Stimulated activated naive CD4-positive, alpha-beta T cell (primary cell): ENCODE measurements around the gene CNKSR1.
A peak's percentile ranks its signal among the peaks of the same experiment; 100 is the strongest.

Source experiments
- DNase-seq, 6 experiments: peaks; one replicate each; lab custom pipeline; 2025; lab: John Stamatoyannopoulos, UW

CNKSR1 gene

DNA sequence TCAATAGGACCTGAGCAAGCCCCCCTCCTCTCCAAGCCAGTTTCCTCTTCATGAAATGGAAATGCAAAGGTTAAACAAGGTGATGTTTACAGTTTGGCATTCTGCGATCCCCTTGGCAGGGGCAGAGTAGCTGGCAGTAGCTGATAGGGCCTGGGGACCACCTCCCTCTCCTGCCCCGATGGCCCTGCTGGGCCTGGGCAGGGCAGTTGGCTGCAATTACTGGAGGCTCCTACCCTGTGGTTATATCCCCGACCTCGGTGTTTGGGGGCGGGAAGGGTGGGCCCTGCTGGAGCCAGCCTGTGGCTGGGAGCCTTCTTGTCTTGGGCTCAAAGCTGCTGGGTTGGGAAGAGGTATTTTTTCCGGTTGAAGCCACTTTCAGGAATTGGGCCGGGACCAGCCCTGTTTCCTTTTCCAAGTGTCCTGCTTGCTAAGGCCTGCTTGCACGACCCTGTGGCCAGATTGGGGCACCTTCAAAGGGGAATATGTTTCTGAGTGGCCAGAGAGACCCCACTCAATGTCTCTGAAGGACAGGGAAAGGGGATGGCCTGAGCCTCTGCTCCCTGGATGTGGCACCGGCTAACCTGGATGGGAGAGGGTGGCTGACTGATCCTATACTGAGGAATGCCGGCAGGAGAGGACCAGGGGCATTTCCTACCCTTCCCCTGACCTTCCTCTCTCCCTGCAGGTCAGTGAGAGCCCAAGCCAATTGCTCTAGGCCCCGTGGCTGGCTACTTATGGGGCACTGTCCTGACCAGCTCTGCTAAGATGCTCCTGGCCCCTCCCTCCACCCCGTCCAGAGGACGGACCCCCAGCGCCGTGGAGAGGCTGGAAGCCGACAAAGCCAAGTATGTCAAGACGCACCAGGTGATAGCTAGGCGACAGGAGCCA, 16.5 kb upstream of the CNKSR1 start:
- DNase-seq: no peak

DNA sequence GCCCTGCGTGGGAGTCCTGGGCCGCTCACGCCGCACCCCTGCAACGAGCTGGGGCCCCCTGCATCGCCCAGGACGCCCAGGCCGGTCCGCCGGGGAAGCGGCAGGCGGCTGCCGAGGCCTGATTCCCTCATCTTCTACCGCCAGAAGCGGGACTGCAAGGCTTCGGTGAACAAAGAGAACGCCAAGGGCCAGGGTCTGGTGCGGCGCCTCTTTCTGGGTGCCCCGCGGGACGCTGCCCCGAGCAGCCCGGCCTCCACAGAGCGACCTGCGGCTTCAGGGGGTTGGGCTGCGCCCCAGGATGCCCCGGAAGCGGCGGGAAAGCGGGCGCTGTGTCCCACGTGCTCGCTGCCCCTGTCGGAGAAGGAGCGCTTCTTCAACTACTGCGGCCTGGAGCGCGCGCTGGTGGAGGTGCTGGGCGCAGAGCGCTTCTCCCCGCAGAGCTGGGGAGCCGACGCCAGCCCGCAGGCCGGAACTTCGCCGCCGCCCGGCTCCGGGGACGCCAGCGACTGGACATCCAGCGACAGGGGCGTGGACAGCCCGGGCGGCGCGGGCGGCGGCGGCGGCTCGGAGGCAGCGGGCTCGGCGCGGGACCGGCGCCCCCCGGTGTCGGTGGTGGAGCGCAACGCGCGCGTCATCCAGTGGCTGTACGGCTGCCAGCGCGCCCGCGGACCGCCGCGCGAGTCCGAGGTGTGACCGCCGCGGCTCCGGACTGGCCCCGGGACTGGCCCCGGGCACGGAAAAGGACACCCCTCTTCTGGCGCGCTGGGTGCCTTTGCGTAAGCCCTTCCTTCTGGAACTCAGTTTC, 15.7 kb upstream of the CNKSR1 start:
- DNase-seq: peak in 4 of 6 experiments; percentile 17 to 49 (median 31)

DNA sequence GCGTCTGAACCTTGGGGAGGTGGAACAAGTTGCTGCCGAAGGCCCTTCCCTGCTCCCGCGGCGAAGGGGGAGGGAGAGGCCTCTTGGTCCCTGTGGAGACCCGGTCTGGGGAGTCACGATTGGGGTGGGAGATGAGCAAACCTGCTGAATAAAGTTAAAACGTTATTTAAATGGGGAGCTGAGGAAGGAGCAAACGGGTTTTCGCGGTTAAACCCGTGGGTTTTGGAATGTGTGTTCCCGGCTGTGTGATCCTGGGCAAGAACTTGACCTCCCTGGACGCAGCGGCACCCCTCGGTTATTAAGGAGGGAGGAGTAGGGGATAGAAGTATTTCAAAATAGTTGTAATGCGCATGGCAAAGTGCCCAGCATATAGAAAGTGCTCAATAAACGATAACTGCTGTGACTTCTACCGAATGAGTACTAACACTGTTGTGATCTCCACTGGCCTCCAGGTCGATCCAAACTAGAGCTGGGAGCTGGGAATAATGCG, 15.0 kb upstream of the CNKSR1 start:
- no peak for DNase-seq

DNA sequence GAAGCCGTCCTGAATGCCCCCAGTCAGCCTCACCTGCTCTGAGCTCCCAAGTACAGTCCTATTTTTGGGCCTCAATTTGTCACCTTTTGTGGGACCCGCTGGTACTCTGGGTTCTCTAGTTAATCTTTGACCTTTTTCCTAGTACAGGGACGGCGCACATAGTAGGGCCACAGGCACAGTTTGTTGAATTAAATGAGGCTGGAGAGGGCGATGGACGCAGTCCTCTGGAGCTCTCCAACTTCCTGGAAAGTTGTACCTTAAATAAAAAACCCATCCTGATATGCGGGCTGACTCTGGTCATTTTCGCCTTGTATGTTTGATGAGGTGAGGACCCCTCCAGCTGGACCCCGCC, 13.6 kb upstream of the CNKSR1 start:
- DNase-seq: no peak

DNA sequence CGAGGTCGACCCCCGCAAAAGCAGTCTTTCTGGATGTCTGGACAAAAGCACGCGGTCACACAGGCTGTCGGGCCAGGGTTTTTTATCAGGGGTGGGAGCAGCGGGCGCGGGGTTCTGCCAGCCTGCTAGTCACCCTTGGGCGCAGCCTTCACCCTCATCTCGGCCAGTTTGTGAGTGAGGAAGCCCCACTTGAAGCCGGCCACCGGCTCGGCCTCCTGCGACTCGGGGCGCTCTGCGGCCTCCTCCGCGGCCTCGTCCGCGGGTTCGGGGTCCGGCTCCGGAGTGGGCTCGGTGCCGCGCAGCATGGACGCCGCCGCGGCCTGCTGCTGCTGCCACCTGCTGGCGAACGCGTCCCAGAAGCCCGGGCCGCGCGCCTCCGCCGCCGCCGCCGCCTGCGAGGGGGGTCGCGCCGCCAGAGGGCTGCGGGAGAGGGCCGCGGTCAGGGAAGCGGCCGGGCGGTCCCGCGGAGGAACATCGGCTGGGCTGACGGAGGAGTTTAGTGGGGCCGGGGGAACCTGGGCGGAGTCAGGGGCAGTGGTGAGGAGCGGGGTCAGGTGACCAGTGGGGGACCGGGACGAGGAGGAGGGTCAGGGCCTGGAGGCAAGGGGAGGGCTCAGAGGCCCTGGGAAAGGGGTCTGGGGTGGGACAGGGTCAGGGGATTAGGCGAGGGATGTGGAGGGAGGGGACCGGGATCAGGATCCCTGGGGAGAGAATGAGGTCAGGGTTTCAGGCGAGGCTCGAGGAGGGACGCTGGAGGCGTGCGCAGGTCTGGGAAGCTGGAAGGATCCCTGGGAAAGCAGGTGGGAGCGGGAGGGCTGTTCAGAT, 13.0 kb upstream of the CNKSR1 start:
- peak in 4 of 6 experiments; percentile 24 to 65 (median 50) for DNase-seq

DNA sequence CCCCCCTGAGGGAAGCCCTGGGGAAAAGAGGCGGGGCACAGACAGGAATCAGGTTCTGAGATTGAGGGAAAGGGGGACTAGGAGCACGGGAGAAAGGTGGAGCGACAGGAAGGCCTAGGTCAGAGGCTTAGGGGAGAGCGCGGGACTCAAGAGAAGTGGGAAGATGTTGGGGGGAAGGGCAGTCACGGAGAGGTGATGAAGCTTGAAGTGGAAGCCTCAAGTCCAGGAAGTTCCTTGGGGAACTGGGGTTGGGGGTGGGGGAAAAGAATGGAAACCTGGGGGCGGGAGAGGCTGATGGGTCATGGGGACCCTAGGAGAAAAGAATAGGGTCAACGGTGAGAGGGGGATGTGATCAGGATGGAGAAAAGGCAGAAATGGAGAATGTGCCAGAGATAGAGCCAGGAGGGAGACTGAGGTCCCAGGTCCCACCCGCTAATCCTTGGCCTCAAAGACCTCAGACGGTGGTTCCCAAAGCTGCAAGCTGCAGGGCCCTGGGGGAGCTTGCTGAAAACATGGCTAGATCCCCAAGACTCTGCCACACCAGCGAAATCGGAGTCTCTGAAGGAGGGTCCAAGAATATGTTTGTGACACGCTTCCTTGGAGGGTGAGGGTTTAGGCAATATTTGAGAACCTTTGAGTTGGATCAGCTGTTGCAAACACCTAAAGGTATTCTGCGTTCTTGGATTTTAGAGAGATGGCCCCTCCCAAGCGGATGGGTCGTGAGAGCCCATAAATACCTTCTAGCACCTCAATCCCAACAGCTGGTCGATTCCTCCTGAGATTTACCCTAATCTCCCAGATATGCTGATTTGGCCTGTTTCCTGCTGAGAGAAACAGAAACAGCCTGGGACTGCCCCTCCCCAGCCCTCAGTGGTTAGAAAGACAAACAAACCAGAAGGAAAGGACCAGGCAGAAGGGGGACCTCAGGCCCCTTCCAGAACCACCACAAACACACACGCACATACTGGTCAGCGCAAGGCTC, 12.1 kb upstream of the CNKSR1 start:
- DNase-seq: no peak

DNA sequence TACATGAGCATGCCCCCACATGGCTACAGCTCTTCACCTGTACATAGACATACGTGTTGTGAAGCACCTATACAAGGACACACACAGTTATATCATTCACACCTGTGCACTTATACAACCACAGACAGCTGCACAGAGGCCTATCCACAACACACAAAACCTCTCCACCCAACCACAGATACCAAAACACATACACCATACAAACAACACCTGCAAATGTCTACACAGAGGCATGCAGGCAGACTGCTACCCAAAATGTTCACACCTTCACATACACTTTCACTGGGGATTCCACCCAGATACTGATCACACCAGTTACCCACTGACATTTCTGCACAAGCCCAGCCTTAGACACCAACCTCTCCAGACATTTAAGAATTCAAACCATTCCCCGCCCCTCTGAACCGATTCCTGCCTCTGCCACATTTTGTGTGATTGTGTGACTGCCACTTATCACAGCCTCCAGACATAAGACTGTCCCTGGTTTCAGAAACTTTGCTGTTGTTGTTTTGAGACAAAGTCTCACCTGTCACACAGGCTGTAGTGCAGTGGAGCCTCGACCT, 10.5 kb upstream of the CNKSR1 start:
- no peak for DNase-seq

DNA sequence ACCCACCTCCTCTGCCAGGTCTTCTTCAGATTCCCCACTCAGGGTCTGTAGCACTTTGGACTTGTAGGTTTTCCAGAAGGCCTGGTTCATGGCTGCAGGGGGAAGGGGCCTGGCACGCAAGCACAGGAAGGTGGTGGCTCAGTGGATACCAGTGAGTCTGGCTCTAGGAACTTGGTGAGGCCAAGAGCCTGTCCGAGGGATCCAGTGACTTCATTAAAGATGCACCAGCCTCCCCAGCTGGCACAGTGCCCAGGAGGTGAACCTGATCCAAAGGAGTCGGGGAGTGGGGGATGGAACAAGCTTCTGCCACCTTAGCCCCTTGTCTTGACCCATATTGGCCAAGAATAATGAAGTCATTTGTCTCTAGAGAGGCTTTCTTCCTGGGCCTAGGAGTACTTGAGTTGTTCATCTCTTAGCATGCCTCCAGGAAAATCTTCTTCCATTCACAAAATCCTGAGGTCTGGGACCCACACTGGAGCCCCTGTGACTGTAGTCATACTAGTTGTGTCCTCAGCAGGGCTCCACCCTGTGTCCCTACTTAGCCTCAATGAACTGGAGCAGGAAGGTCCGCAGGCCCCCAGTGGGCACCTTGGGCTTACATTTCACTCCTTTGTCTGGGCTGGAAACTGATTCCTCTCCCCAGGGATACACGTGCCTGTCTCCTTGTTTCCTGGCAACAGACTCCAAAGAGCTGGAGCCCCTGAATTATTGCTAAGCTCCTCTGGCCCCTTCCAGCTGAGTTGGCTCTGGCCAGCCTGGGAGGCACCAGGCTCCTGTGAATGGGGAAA, 8.7 kb upstream of the CNKSR1 start, which contains the start of gene C1orf232:
Gene C1orf232 (minus strand): TSS at position 554 of the 788 bp plus-strand sequence. CDS start 464 bp downstream, at position 90.
- no peak for DNase-seq

DNA sequence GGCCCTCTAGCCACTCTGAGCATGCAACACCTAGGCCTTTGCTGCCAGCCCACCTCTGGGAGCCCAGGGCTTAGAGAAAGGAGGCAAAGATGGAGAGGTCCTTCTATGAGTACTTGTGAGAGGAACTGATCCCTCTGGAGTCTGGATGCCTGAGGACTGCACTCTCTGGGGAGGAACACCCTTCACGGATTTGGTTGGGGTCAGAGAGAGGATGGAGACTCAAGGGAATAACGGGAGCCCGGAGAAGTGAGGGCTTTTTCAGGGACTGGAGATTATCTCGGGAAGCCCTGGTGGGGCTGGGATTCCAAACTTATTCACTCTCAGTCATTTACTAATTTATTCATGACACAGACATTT, 8.1 kb upstream of the CNKSR1 start:
- no peak for DNase-seq

DNA sequence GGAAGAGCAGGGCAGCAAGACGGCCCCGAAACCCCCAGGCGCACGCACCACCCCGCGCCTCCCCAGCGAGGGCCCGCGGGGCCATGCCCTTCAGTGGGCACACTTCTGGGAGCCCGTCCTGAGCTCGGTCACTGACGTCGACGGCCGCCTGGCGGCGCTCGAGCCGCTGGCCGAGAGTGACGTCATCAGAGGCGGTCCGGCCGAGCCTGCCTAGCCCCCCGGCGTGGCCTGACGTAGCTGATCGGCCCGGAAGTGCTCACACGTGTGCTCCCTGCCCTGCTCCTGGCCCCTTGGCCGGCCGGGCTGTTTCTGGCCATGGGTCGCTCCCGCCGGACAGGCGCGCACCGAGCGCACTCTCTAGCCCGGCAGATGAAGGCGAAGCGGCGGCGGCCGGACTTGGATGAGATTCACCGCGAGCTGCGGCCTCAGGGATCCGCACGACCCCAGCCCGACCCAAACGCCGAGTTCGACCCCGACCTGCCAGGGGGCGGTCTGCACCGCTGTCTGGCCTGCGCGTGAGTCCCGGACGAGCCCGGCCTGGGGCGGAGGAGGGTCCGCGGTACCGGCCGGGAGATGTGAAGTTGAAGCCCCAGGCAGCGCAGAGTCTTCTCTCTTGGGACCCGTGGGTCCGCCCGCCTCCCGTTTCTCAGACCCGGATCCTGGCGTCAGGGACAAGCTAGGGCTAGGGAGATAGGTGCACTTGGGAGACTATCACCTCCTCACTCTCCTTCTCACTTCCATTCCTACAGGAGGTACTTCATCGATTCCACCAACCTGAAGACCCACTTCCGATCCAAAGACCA, 7.4 kb upstream of the CNKSR1 start, which contains the start of gene ZNF593:
Gene ZNF593 (plus strand): TSS at position 240 of the 803 bp plus-strand sequence. CDS start 76 bp downstream, at position 316.
- peak; percentile 37 to 77 (median 66) for DNase-seq

DNA sequence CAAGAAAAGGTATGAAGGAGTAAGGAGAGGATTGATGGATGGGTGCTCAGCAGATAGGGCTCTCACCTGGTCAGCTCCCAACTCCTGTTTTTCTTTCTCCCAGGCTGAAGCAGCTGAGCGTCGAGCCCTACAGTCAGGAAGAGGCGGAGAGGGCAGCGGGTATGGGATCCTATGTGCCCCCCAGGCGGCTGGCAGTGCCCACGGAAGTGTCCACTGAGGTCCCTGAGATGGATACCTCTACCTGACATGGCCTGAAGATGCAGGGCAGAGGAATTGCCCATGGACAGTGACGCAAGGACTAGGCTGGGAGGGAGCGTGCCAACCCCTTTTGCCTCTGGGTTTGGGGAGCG, 6.8 kb upstream of the CNKSR1 start:
- no peak for DNase-seq

DNA sequence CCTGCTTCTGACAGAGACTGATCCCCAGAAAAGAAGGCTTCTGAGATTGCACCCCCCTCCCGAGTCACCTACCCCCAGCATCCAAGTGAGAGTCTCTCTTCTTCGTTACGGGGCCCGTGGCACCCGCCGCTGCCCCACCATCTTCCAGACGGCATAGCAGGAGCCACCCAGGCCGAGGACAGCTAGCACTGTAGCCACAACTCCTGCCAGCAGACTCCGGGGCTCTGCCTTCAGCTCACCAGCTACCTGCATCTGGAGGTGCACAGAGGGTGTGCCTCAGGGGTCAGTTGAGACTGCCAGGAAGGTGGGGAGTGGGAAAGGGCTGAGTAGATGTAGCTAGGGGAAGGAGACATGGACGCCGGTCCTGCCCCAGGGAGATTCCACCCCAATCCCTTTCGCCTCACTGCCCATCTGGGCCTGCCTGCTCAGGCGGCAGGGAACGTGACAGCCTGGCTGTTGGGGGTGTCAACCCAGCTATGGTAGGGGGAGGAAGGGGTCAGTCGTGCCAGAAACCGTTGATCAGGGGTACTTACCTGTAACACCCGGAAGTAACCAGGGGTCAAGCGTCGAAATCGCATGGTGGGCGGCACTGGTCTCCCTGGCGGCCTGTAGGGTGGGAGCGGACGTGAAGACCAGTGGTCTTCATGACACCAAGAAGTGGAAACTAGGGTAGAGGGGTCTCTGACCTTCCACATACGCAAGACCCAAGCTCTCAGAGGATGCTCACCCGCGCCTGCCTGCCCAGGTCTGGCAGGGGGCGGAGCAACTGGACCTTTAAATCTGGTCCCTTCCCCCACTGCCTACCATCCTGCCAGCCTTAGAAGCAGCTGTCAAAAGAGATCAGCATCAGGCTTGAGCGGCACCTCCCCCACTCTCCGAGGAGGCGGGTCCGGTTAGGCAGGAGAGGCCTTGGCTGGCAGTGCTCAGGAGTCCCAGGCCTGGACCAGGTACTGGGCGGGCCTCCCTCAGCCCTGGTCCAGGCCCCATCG, 5.9 kb upstream of the CNKSR1 start, which contains the start of gene ZNF593OS:
Gene ZNF593OS (minus strand): TSS at position 749 of the 989 bp plus-strand sequence. CDS start 171 bp downstream, at position 578.
- no peak for DNase-seq

DNA sequence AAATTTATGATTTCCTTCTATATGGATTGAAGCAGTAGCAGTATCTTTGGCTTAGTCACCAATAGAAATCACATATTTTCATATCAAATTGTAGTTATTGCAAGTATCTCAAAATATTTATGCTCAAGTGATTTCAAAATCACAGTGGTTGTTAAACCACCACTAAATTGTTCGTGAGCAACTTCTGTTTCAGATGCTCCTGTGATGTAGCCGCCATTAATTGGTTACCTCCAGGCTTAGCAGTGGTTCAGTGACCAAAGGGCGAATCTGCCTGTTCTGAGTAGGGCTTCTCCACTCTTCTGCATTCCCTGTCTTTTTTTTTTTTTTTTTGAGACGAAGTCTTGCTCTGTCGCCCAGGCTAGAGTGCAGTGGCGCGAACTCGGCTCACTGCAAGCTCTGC, 1.9 kb upstream of the CNKSR1 start:
- no peak for DNase-seq

DNA sequence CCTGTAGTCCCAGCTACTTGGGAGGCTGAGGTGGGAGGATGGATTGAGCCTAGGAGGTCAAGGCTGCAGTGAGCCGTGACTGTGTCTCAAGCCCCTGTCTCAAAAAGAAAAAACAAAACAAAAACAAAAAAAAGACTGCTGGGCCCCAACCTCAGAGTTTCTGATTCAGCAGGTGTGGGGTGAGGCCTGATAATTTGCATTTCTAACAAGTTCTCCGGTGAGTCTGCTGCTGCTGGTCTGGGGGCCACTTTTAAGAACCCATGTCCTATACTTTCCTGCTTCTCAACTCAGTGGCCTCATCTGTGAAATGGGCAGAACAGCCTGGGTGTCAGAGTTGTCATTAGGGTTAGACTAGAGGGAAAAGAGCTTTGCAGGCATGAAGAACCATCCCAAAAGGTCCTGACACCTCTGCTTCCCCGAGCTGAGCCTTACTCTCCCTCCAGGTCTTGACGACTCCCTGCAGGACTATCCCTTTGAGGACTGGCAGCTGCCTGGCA, 2.8 kb downstream of the CNKSR1 start:
- DNase-seq: no peak

DNA sequence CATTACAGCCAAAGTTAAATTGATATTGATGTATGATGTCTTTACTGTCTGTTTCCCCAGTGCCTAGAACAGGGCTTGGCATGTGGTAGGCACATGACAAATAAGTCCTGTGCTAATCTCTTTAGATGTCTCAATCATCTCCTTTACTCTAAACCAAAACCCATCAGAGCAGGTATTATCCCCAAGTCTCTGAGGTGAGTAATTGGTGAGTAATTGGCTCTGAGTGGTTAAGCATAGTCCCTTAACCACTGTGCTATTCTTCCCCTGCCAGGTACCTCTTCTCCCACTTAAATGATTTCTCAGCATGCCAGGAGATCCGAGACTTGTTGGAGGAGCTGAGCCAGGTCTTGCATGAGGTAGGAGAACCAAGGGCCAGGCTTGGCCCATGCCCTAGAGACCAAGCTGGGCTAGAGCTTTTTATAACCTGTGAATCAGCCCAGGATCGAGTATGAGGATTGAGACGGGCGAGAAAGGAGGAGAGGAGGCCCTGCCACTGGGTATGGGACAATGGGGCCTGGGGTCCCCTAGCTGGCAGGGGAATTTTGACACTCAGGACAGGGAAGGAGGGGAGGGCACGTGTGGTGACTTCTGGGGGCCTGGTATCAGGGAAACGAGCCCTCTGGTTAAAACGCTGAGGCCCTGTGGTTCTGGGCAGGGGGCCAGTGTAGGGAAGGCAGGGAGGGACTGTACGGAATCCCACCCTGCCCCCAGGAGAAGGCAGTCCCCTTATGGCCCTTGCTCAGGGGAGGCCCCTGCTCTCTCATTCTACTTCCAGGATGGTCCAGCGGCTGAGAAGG, 4.5 kb downstream of the CNKSR1 start:
- DNase-seq: no peak

DNA sequence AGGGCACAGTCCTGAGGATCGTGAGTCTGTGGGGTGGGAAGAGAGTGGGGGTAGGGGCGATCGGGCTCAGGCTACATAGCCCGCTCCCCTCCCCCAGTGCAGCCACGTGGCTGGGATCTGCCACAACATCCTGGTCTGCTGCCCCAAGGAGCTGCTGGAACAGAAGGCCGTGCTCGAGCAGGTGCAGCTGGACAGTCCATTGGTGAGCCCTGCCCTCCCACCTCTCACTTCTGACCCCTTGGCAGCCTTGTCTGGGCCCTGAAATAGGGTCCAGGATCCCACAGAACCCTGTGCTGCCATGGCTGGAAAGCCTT, 5.0 kb downstream of the CNKSR1 start:
- no peak for DNase-seq

DNA sequence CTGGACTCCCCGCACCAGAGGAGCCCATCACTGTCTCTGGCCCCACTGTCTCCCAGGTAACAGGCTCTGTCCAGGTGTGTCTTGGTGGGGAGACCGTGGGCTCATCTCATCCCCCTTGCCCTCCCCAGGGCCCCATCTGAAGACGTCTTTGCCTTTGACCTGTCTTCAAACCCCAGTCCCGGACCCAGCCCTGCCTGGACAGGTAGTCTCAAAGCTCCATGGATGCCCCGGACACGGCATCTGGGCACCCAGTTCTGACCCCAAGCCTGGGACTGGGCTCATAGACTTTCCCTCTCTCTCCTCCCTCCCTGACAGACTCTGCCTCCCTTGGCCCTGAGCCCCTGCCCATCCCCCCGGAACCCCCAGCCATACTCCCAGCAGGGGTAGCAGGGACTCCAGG, 6.8 kb downstream of the CNKSR1 start:
- DNase-seq: no peak
